Common myeloid progenitor, CD34-positive (primary cell): ENCODE data around the gene ACSL4.
"Not testable (repeated sequence)": the region's sequence is repeated elsewhere in the genome, so short reads cannot be mapped to it uniquely, and the experiment has no call there.

ENCODE experiments used
- CTCF ChIA-PET: fragments of 350-600 bp; sonication (Branson Sonifier 250); formaldehyde crosslinking; loops from one replicate; lab custom pipeline; 2021; ENCODE audit warnings: antibody characterized with exemption; lab: Charles Lee
- POLR2A ChIA-PET: fragments of 350-600 bp; sonication (Branson Sonifier 250); formaldehyde crosslinking; loops from one replicate; lab custom pipeline; 2021; ENCODE audit warnings: antibody characterized with exemption; lab: Charles Lee
- DNase-seq, 3 donors: peaks; one replicate each; pipeline versions ENCODE4 v3.0.0 to v3.0.0-alpha.2; 2013
- H3K27ac ChIP-seq, 2 experiments: 1 replicate in 1 of 2; 2 replicates in 1 of 2; pipeline ENCODE4 v1.7.0; 2013; ENCODE audit warnings: inconsistent platforms in 2 of 2, low read length in 2 of 2, mild to moderate bottlenecking in 2 of 2, low read depth in 1 of 2, moderate library complexity in 1 of 2; ENCODE audit not compliant: severe bottlenecking in 2 of 2, insufficient read depth in 1 of 2, poor library complexity in 1 of 2
- H3K27me3 ChIP-seq, 5 experiments: replicated peaks in 2 of 5; 1 replicate in 3 of 5; 2 replicates in 2 of 5; pipeline versions ENCODE4 v1.6.1 to v1.7.0; 2013; ENCODE audit warnings: low read length in 4 of 5, mild to moderate bottlenecking in 2 of 5, moderate library complexity in 2 of 5, inconsistent platforms in 1 of 5; ENCODE audit not compliant: insufficient read depth in 5 of 5, control insufficient read depth in 4 of 5
- H3K36me3 ChIP-seq, 4 experiments: 1 replicate in 2 of 4; 2 replicates in 2 of 4; pipeline versions ENCODE4 v1.6.1 to v1.7.0; 2013; ENCODE audit warnings: low read length in 3 of 4, control low read depth in 1 of 4, mild to moderate bottlenecking in 1 of 4; ENCODE audit not compliant: control insufficient read depth in 4 of 4, insufficient read depth in 4 of 4
- H3K4me1 ChIP-seq, 4 experiments: 1 replicate in 3 of 4; 2 replicates in 1 of 4; pipeline versions ENCODE4 v1.6.1 to v1.7.1; 2013; ENCODE audit warnings: low read length in 3 of 4, mild to moderate bottlenecking in 3 of 4, control low read depth in 1 of 4, inconsistent platforms in 1 of 4, moderate library complexity in 1 of 4; ENCODE audit not compliant: control insufficient read depth in 4 of 4, insufficient read depth in 4 of 4; ENCODE audit errors: control extremely low read depth in 1 of 4
- H3K4me3 ChIP-seq, 7 experiments: 1 replicate in 4 of 7; 2 replicates in 3 of 7; pipeline versions ENCODE4 v1.5.1 to v1.7.0; 2013; ENCODE audit warnings: mild to moderate bottlenecking in 7 of 7, low read length in 6 of 7, moderate library complexity in 6 of 7, inconsistent platforms in 2 of 7, low read depth in 2 of 7, control low read depth in 1 of 7; ENCODE audit not compliant: insufficient read depth in 4 of 7, control insufficient read depth in 1 of 7; ENCODE audit errors: extremely low read depth in 1 of 7
- H3K9me3 ChIP-seq, 5 experiments: 1 replicate in 4 of 5; 2 replicates in 1 of 5; pipeline versions ENCODE4 v1.6.1 to v1.7.1; 2013; ENCODE audit warnings: low read length in 4 of 5, mild to moderate bottlenecking in 2 of 5, inconsistent platforms in 1 of 5, low read depth in 1 of 5, moderate library complexity in 1 of 5; ENCODE audit not compliant: control insufficient read depth in 4 of 5, insufficient read depth in 2 of 5; ENCODE audit errors: control extremely low read depth in 1 of 5
- WGBS: methylation state at CpG from one replicate; pipeline ENCODE4 v1.1.5; 2013; ENCODE audit not compliant: insufficient coverage; 5-methylcytosine and 5-hydroxymethylcytosine counted together

ACSL4 gene

DNA sequence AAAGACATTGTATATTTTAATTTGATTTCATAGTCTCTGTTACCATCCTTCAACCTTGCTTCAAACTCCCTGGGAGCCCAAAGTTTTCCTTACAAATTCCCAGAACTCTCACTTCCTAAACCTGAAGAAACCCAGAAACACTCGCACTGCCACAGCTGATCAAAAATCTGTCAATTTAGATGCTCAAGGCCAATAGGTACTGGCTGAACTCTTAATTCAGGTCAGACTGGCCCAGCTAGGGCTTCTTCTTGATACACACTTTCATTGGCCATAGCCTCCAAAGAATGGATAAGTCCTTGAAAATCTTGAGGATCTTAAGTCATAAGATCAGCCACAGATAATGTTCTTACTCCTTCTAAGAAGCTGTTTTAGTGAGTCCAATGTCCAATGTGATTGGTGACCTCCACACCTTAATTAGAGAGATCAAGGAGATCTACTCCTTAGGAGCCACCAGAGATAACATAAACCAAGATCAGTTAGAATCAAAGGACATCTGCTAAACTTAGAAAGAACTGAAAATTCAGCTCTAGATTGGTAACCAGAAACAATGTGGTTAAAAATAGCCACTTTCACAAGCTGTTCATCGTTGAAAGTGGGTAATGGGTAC is 51.5 kb downstream of the ACSL4 start:
- ChIA-PET CTCF (no interaction called here), POLR2A (no interaction called here)

GRCh38 chrX:109679820-109680219 is 53.2 kb downstream of the ACSL4 start:
- CTCF ChIA-PET = interaction anchor here (0.9 kb wide), 1 partner anchor 33 kb away, joined by 4 read pairs; no protein-coding TSS in a partner anchor
- no peak for DNase-seq
- POLR2A ChIA-PET = no interaction called here
- H3K4me3 ChIP-seq = no peak overlapping the region
- H3K27me3 ChIP-seq = peaks cover 0 to 2% (median 0%) of the 10 kb centered on the region in 5 experiments
- no peak overlapping the region for H3K27ac ChIP-seq
- H3K9me3 ChIP-seq = no peaks in the 10 kb centered on the region
- no peaks in the 10 kb centered on the region for H3K4me1 ChIP-seq
- peaks cover 6 to 28% (median 20%) of the 10 kb centered on the region in 4 experiments for H3K36me3 ChIP-seq

More for the DNA sequence above, 51.5 kb downstream of the ACSL4 start:
- H3K4me3 ChIP-seq = no peak overlapping the region
- no peaks in the 10 kb centered on the region for H3K27me3 ChIP-seq
- no peaks in the 10 kb centered on the region for H3K4me1 ChIP-seq
- H3K9me3 ChIP-seq = no peaks in the 10 kb centered on the region
- 92% methylated on average over 1 of the region's 2 CpGs for WGBS
- H3K36me3 ChIP-seq = peaks cover 0 to 18% (median 11%) of the 10 kb centered on the region in 4 experiments
- DNase-seq = no peak
- H3K27ac ChIP-seq = no peak overlapping the region

GRCh38 chrX:109672239-109672638 is 60.8 kb downstream of the ACSL4 start:
- H3K27me3 ChIP-seq = peaks cover 0 to 2% (median 0%) of the 10 kb centered on the region in 5 experiments
- CTCF ChIA-PET = interaction anchor here (1.7 kb wide), 1 partner anchor 36 kb away, joined by 3 read pairs; no protein-coding TSS in a partner anchor
- no peaks in the 10 kb centered on the region for H3K9me3 ChIP-seq
- POLR2A ChIA-PET = no interaction called here
- no peak overlapping the region for H3K27ac ChIP-seq
- peak in 1 of 3 donors; percentile 24 for DNase-seq
- no peak overlapping the region for H3K4me3 ChIP-seq
- H3K4me1 ChIP-seq = no peaks in the 10 kb centered on the region
- H3K36me3 ChIP-seq = peaks cover 10 to 33% (median 22%) of the 10 kb centered on the region in 4 experiments

- DNase-seq, H3K4me3 ChIP-seq, CTCF ChIA-PET, POLR2A ChIA-PET, H3K27me3 ChIP-seq, H3K4me1 ChIP-seq, H3K9me3 ChIP-seq, H3K27ac ChIP-seq: not testable (repeated sequence)
- peaks cover 6 to 29% (median 21%) of the 10 kb centered on the region in 4 experiments for H3K36me3 ChIP-seq
- 95% methylated on average over 18 of the region's 29 CpGs for whole genome bisulfite sequencing
Measured at GRCh38 chrX:109671170-109671569, 61.9 kb downstream of the ACSL4 start.

- Histone ChIP-seq H3K4me3 (no peak overlapping the region), H3K4me1 (no peaks in the 10 kb centered on the region), H3K36me3 (peaks cover 7 to 24% (median 16%) of the 10 kb centered on the region in 4 experiments), H3K27me3 (no peaks in the 10 kb centered on the region), H3K27ac (no peak overlapping the region), H3K9me3 (no peaks in the 10 kb centered on the region)
- POLR2A ChIA-PET = no interaction called here
- no CpG with 5 or more reads among the region's 5 CpGs for WGBS
- CTCF ChIA-PET = no interaction called here
- no peak for DNase-seq
Measured at GRCh38 chrX:109667986-109668385, 65.1 kb downstream of the ACSL4 start.

DNA sequence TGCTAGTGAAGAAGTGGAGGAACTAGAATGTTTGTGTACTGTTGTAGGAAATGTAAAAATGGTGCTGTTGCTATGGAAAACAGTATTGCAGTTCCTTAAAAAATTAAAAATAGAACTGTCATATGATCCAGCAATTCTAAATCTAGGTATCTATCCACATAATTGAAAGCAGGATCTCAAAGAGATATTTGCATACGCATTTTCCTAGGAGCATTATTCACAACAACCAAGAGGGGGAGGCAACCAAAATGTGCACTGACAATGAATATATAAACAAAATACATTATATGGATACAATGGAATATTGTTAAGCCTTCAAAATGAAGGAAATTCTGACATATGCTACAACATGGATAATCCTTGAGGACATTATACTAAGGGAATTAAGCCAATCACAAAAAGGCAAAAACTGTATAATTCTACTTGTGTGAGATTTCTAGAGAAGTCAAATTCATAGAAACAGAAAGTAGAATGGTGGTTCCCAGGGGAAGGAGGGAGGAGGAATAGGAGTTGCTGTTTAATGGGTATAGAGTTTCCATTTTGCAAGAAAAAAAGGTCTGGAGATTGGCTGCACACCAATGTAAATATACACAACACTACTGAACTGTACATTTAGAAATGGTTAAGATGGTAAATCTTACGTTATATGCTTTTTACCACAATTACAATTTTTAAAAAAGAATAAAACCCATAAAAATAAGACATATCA is 72.5 kb downstream of the ACSL4 start:
- ChIA-PET CTCF (no interaction called here), POLR2A (no interaction called here)
- WGBS = no CpG with 5 or more reads among the region's 2 CpGs
- H3K4me3 ChIP-seq = no peak overlapping the region
- no peaks in the 10 kb centered on the region for H3K4me1 ChIP-seq
- peaks cover 11 to 37% (median 23%) of the 10 kb centered on the region in 4 experiments for H3K36me3 ChIP-seq
- peaks cover 0 to 2% (median 0%) of the 10 kb centered on the region in 5 experiments for H3K9me3 ChIP-seq
- no peak for DNase-seq
- no peak overlapping the region for H3K27ac ChIP-seq
- no peaks in the 10 kb centered on the region for H3K27me3 ChIP-seq

DNA sequence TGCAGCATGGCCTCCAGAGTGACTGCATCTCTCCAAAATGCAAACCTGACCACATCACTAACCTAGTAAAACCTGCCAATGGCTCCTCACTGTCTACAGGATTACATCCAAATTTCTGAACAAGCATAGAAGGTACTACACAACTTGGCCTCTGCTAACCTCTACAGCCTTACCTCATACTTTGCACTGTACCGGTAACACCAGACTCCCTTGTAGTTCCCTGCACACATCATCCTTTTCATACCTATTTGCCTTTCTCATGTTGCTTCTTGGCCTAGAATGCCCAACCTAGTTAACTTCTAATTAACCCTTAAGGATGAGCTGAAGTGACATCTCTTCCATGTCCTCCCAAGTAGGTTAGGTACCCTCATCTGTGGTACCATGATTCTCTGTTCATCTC is 74.7 kb downstream of the ACSL4 start:
- DNase-seq = no peak
- no peaks in the 10 kb centered on the region for H3K27me3 ChIP-seq
- CTCF ChIA-PET = no interaction called here
- 89% methylated on average over 1 of the region's 1 CpG for WGBS
- no peak overlapping the region for H3K4me3 ChIP-seq
- peaks cover 0 to 2% (median 0%) of the 10 kb centered on the region in 5 experiments for H3K9me3 ChIP-seq
- peaks cover 11 to 36% (median 21%) of the 10 kb centered on the region in 4 experiments for H3K36me3 ChIP-seq
- H3K27ac ChIP-seq = no peak overlapping the region
- H3K4me1 ChIP-seq = no peaks in the 10 kb centered on the region
- POLR2A ChIA-PET = no interaction called here
